Spleen (tissue), 7 donors: ENCODE measurements around the gene LARP4B.

Experiments
- POLR2A ChIP-seq, 3 donors: fragments of 450-650 bp; IDR thresholded peaks; one replicate each; pipeline ENCODE4 v1.5.1; 2017; ENCODE audit warnings: antibody characterized with exemption in 3 of 3, mild to moderate bottlenecking in 1 of 3
- TF ChIP-seq, protein P1 (sequence below), 11 experiments: fragments of 200-600 bp in 7 of 11; fragments of 450-650 bp in 4 of 11; sonication (generic) in 4 of 11; IDR thresholded peaks in 8 of 11; conservative IDR thresholded peaks in 3 of 11; 1 replicate in 7 of 11; 2 replicates in 4 of 11; pipeline versions ENCODE4 v1.4.0 to v1.8.0; 2016 to 2021; ENCODE audit warnings: antibody characterized with exemption in 11 of 11, inconsistent platforms in 4 of 11, mild to moderate bottlenecking in 1 of 11
- donor health status: DM: no; HTN: no; CAD: no; lungs with moderate emphysema.
- donor health status: DM: no; HTN: no; CAD: no.
- donor health status: DM: no; HTN: no; CAD: no.

GRCh38 chr10:969473-970150 lies 38.1 kb upstream of the LARP4B start:
- TF ChIP-seq, protein P1, sequence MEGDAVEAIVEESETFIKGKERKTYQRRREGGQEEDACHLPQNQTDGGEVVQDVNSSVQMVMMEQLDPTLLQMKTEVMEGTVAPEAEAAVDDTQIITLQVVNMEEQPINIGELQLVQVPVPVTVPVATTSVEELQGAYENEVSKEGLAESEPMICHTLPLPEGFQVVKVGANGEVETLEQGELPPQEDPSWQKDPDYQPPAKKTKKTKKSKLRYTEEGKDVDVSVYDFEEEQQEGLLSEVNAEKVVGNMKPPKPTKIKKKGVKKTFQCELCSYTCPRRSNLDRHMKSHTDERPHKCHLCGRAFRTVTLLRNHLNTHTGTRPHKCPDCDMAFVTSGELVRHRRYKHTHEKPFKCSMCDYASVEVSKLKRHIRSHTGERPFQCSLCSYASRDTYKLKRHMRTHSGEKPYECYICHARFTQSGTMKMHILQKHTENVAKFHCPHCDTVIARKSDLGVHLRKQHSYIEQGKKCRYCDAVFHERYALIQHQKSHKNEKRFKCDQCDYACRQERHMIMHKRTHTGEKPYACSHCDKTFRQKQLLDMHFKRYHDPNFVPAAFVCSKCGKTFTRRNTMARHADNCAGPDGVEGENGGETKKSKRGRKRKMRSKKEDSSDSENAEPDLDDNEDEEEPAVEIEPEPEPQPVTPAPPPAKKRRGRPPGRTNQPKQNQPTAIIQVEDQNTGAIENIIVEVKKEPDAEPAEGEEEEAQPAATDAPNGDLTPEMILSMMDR (IDR thresholded peaks at IDR 0.05 in 8 of 11, conservative IDR thresholded peaks at IDR 0.05 in 3 of 11), result no peak
- TF ChIP-seq POLR2A (IDR thresholded peaks at IDR 0.05), result no peak
